ENCODE measurements around the gene FZR1.

DNA sequence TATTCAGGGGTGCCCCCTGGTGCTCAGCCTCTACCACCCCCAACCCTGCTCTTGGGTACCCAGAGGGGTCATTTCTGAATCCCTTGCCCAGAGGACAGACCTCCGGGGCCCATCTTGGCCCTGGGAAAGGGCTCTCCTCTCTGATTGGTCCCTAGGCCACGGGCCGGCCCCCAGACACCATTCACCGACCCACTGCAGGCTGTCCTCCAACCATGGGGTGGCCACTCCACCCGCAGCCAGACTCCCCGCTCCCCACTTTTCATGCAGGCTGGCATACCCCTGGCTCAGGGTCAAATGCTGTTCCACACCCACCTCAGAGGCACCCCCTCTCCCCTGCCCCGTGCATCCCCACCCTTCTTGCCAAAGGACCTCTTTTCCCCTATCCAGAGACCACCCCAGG, 40.6 kb upstream of the FZR1 start:
- TF ChIP-seq POLR2AphosphoS5 (IDR thresholded peaks at IDR 0.05; ENCODE audit: borderline replicate concordance, low read depth, low read length) (no peak), EZH2 (IDR thresholded peaks at IDR 0.05) (no peak)
